H9 (cell line): ENCODE data around the gene FN1. TPM values are rescaled to one million over a fixed set of nuclear protein-coding genes. Genes with fewer than 3 reads are reported as not detected.

Source experiments
- DNase-seq: peaks from one replicate; pipeline ENCODE4 v3.0.0-alpha.2; 2017
- H2AFZ ChIP-seq: one replicate; pipeline ENCODE4 v1.6.1; 2013; ENCODE audit warnings: mild to moderate bottlenecking, low read length, control low read depth, moderate library complexity
- H2AK5ac ChIP-seq: 2 replicates; pipeline ENCODE4 v1.6.1; 2013; ENCODE audit warnings: low read length, control low read depth, mixed read lengths; ENCODE audit not compliant: insufficient read length
- H2BK120ac ChIP-seq: one replicate; pipeline ENCODE4 v1.6.1; 2013; ENCODE audit warnings: low read depth, mild to moderate bottlenecking, low read length, control low read depth, inconsistent platforms; ENCODE audit not compliant: poor library complexity, severe bottlenecking
- H2BK12ac ChIP-seq: 2 replicates; pipeline ENCODE4 v1.6.1; 2013; ENCODE audit warnings: low read length, control low read depth, mixed read lengths, low read depth; ENCODE audit not compliant: insufficient read length
- H2BK15ac ChIP-seq: 2 replicates; pipeline ENCODE4 v1.6.1; 2013; ENCODE audit warnings: low read depth, low read length, control low read depth
- H2BK20ac ChIP-seq: one replicate; pipeline ENCODE4 v1.6.1; 2013; ENCODE audit warnings: low read depth, mild to moderate bottlenecking, low read length, control low read depth, inconsistent platforms; ENCODE audit not compliant: poor library complexity, severe bottlenecking
- H2BK5ac ChIP-seq: 2 replicates; pipeline ENCODE4 v1.6.1; 2013; ENCODE audit warnings: low read length, control low read depth, mixed read lengths; ENCODE audit not compliant: insufficient read length
- H3K14ac ChIP-seq: 2 replicates; pipeline ENCODE4 v1.6.1; 2013; ENCODE audit warnings: low read length, control low read depth; ENCODE audit not compliant: insufficient read depth
- H3K18ac ChIP-seq: 2 replicates; pipeline ENCODE4 v1.6.1; 2013; ENCODE audit warnings: low read depth, mild to moderate bottlenecking, mixed read lengths, low read length, control low read depth; ENCODE audit not compliant: insufficient read length
- H3K23ac ChIP-seq: 2 replicates; pipeline ENCODE4 v1.6.1; 2013; ENCODE audit warnings: low read length, control low read depth, mixed read lengths, low read depth; ENCODE audit not compliant: insufficient read length
- H3K23me2 ChIP-seq: 2 replicates; pipeline ENCODE4 v1.6.1; 2013; ENCODE audit warnings: low read depth, mild to moderate bottlenecking, mixed read lengths, low read length, control low read depth; ENCODE audit not compliant: insufficient read length, poor library complexity, severe bottlenecking
- H3K27ac ChIP-seq: 2 replicates; pipeline ENCODE4 v1.5.1; 2013; ENCODE audit warnings: low read length, control low read depth, mixed read lengths, low read depth; ENCODE audit not compliant: insufficient read length
- H3K27me3 ChIP-seq: 2 replicates; pipeline ENCODE4 v1.6.1; 2013; ENCODE audit warnings: low read length, control low read depth, inconsistent platforms; ENCODE audit not compliant: insufficient read depth
- H3K4ac ChIP-seq: 2 replicates; pipeline ENCODE4 v1.6.1; 2013; ENCODE audit warnings: low read depth, mild to moderate bottlenecking, control low read depth, inconsistent platforms, low read length, moderate library complexity
- H3K4me1 ChIP-seq: 2 replicates; pipeline ENCODE4 v1.6.1; 2013; ENCODE audit warnings: low read length, control low read depth, inconsistent platforms; ENCODE audit not compliant: insufficient read depth
- H3K4me2 ChIP-seq: 2 replicates; pipeline ENCODE4 v1.6.1; 2013; ENCODE audit warnings: low read length, control low read depth, mixed read lengths; ENCODE audit not compliant: insufficient read length, insufficient read depth
- H3K56ac ChIP-seq: 2 replicates; pipeline ENCODE4 v1.6.1; 2013; ENCODE audit warnings: low read depth, mild to moderate bottlenecking, mixed read lengths, low read length, control low read depth; ENCODE audit not compliant: insufficient read length
- H3K79me1 ChIP-seq: 2 replicates; pipeline ENCODE4 v1.6.1; 2013; ENCODE audit warnings: low read depth, mild to moderate bottlenecking, moderate library complexity, low read length, control low read depth, inconsistent platforms; ENCODE audit not compliant: insufficient read depth, poor library complexity, severe bottlenecking
- H3K79me2 ChIP-seq: 2 replicates; pipeline ENCODE4 v1.6.1; 2013; ENCODE audit warnings: low read length, control low read depth, inconsistent platforms; ENCODE audit not compliant: insufficient read depth
- H3K9ac ChIP-seq: 2 replicates; pipeline ENCODE4 v1.6.1; 2013; ENCODE audit warnings: low read length, control low read depth, mixed read lengths; ENCODE audit not compliant: insufficient read length; ENCODE audit errors: extremely low read depth
- H3K9me3 ChIP-seq: one replicate; pipeline ENCODE4 v1.6.1; 2013; ENCODE audit warnings: low read depth, low read length, inconsistent platforms; ENCODE audit not compliant: control insufficient read depth
- H3T11ph ChIP-seq: one replicate; pipeline ENCODE4 v1.6.1; 2013; ENCODE audit warnings: mild to moderate bottlenecking, low read length, control low read depth, inconsistent platforms
- H4K20me1 ChIP-seq: one replicate; pipeline ENCODE4 v1.6.1; 2013; ENCODE audit not compliant: control insufficient read depth, insufficient read length, insufficient read depth
- H4K5ac ChIP-seq: 2 replicates; pipeline ENCODE4 v1.6.1; 2013; ENCODE audit warnings: low read depth, mild to moderate bottlenecking, mixed read lengths, low read length, control low read depth; ENCODE audit not compliant: insufficient read length
- H4K8ac ChIP-seq: replicated peaks from 2 replicates; pipeline ENCODE4 v1.6.1; 2013; ENCODE audit warnings: low read length, control low read depth, mixed read lengths, low read depth; ENCODE audit not compliant: insufficient read length
- H4K91ac ChIP-seq: 2 replicates; pipeline ENCODE4 v1.6.1; 2013; ENCODE audit warnings: low read depth, mild to moderate bottlenecking, moderate library complexity, mixed read lengths, low read length, control low read depth; ENCODE audit not compliant: insufficient read length
- H3K27ac Mint-ChIP-seq, 3 experiments: 2 replicates in 2 of 3; 3 replicates in 1 of 3; pipeline ENCODE4 v1.8.0; 2020 to 2021; ENCODE audit warnings: mixed read lengths in 3 of 3, mild to moderate bottlenecking in 1 of 3, moderate library complexity in 1 of 3
- H3K27me3 Mint-ChIP-seq: 2 replicates; pipeline ENCODE4 v1.8.0; 2021; ENCODE audit warnings: low read depth, mild to moderate bottlenecking, moderate library complexity, mixed read lengths
- H3K36me3 Mint-ChIP-seq, 3 experiments: 2 replicates in 2 of 3; 3 replicates in 1 of 3; pipeline ENCODE4 v1.8.0; 2020 to 2021; ENCODE audit warnings: low read depth in 3 of 3, mixed read lengths in 3 of 3; ENCODE audit not compliant: insufficient read depth in 1 of 3
- H3K4me1 Mint-ChIP-seq, 2 experiments: 2 replicates each; pipeline ENCODE4 v1.8.0; 2020; ENCODE audit warnings: mixed read lengths in 2 of 2
- H3K4me3 Mint-ChIP-seq, 2 experiments: 2 replicates in 1 of 2; 3 replicates in 1 of 2; pipeline ENCODE4 v1.8.0; 2020 to 2021; ENCODE audit warnings: mild to moderate bottlenecking in 2 of 2, mixed read lengths in 2 of 2, moderate library complexity in 1 of 2
- H3K9me3 Mint-ChIP-seq, 2 experiments: 2 replicates in 1 of 2; 3 replicates in 1 of 2; pipeline ENCODE4 v1.8.0; 2020; ENCODE audit warnings: mild to moderate bottlenecking in 2 of 2, mixed read lengths in 2 of 2, moderate library complexity in 1 of 2
- CTCF ChIP-seq: fragments of 200-600 bp; sonication (generic); conservative IDR thresholded peaks from 3 replicates; pipeline ENCODE4 v1.8.0; 2021; ENCODE audit warnings: antibody characterized with exemption, mild to moderate bottlenecking
- WGBS: extraction: QIAGEN DNeasy Blood & Tissue Kit; methylation state at CpG from one replicate; pipeline ENCODE4 v1.1.7; 2013; ENCODE audit warnings: missing lambda C conversion rate, low lambda C conversion rate, mixed read lengths; ENCODE audit not compliant: insufficient read length; ENCODE audit errors: extremely low coverage; 5-methylcytosine and 5-hydroxymethylcytosine counted together
- total RNA-seq: library from RNA; stranded (reverse); gene quantifications from 2 replicates; pipeline ENCODE4 v1.2.1, GENCODE V29; 2021

FN1 gene
- total RNA-seq, 1 experiment from 2014 or later: 56.0 TPM

- no peak overlapping the region for H2BK12ac ChIP-seq
- TF ChIP-seq CTCF: no peak
- no peak overlapping the region for H2BK120ac ChIP-seq
- H2AK5ac ChIP-seq: no peak overlapping the region
- H3K36me3 Mint-ChIP-seq: peaks cover 5 to 33% (median 17%) of the 10 kb centered on the region in 3 experiments; a peak in 5 of 7 replicates
- H3K18ac ChIP-seq: no peak overlapping the region
- DNase-seq: no peak
- H4K8ac ChIP-seq: no peak overlapping the region
- H2BK20ac ChIP-seq: no peak overlapping the region
- no peaks in the 10 kb centered on the region for H3K23me2 ChIP-seq
- no peaks in the 10 kb centered on the region for H3K27me3 ChIP-seq
- H2AFZ ChIP-seq: no peak overlapping the region
- no peaks in the 10 kb centered on the region for H4K20me1 ChIP-seq
- H3K79me1 ChIP-seq: no peaks in the 10 kb centered on the region
- H3K27ac ChIP-seq: no peak overlapping the region
- no peak overlapping the region for H2BK5ac ChIP-seq
- H3K27ac Mint-ChIP-seq: no peak overlapping the region
- H3K4me1 Mint-ChIP-seq: no peaks in the 10 kb centered on the region
- H3K14ac ChIP-seq: no peak overlapping the region
- H4K91ac ChIP-seq: no peak overlapping the region
- H3K4ac ChIP-seq: no peak overlapping the region
- H3K9ac ChIP-seq: no peak overlapping the region
- no peak overlapping the region for H3T11ph ChIP-seq
- H4K5ac ChIP-seq: no peak overlapping the region
- WGBS: no CpG with 5 or more reads among the region's 15 CpGs
- no peaks in the 10 kb centered on the region for H3K9me3 ChIP-seq
- no peaks in the 10 kb centered on the region for H3K4me1 ChIP-seq
- no peaks in the 10 kb centered on the region for H3K9me3 Mint-ChIP-seq
- H3K4me3 Mint-ChIP-seq: no peak overlapping the region
- no peak overlapping the region for H3K56ac ChIP-seq
- H3K23ac ChIP-seq: no peak overlapping the region
- no peaks in the 10 kb centered on the region for H3K27me3 Mint-ChIP-seq
- H2BK15ac ChIP-seq: no peak overlapping the region
- no peak overlapping the region for H3K4me2 ChIP-seq
- no peaks in the 10 kb centered on the region for H3K79me2 ChIP-seq
These were observed 76.8 kb downstream of the FN1 start for GRCh38 chr2:215358891-215359575.
